GM12801 (cell line): ENCODE data around the gene EMB.

ENCODE experiments used
- TF ChIP-seq, protein P1 (sequence below): IDR thresholded peaks from one replicate; pipeline ENCODE4 v1.5.1; 2011; ENCODE audit warnings: control low read depth; ENCODE audit not compliant: insufficient read length; ENCODE audit errors: extremely low read depth

EMB gene

DNA sequence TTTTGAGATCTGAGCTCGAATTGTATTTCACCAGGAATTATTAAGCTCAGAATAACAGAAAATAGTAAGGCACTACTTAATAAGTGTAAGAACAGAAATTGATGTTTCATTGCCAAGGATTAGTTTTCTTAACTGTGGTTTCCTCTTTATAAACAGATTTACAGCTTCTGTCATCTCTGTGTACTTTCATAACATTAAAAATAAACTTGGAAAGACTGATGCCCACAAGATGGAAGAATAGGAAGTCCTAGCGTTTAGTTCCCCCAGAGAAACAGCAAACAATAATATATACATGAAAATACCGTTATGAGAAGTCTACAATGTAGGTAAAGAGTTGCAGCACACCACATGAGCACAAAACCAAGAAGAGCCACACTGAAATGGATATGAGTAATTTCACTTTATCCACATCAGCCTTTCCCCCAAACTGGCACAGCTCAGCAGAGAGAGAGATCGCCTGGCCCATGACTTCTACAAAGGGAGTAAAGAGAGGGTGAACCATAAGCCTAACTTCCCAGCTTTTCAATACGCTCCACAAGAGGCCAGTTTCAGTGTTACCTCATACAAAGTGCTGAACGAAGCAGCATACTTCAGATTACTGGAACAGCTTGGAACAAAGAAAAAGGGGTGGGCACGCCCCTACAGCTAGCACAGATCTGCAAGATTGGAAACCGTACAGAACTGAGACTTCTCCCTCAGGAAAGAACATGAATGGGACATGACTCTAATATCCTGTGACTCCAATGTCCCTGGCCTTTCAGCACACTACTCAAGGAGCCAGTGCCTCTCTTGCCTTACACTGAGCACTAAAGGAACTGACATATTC lies 75.4 kb downstream of the EMB start:
- TF ChIP-seq, protein P1, sequence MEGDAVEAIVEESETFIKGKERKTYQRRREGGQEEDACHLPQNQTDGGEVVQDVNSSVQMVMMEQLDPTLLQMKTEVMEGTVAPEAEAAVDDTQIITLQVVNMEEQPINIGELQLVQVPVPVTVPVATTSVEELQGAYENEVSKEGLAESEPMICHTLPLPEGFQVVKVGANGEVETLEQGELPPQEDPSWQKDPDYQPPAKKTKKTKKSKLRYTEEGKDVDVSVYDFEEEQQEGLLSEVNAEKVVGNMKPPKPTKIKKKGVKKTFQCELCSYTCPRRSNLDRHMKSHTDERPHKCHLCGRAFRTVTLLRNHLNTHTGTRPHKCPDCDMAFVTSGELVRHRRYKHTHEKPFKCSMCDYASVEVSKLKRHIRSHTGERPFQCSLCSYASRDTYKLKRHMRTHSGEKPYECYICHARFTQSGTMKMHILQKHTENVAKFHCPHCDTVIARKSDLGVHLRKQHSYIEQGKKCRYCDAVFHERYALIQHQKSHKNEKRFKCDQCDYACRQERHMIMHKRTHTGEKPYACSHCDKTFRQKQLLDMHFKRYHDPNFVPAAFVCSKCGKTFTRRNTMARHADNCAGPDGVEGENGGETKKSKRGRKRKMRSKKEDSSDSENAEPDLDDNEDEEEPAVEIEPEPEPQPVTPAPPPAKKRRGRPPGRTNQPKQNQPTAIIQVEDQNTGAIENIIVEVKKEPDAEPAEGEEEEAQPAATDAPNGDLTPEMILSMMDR: no peak

DNA sequence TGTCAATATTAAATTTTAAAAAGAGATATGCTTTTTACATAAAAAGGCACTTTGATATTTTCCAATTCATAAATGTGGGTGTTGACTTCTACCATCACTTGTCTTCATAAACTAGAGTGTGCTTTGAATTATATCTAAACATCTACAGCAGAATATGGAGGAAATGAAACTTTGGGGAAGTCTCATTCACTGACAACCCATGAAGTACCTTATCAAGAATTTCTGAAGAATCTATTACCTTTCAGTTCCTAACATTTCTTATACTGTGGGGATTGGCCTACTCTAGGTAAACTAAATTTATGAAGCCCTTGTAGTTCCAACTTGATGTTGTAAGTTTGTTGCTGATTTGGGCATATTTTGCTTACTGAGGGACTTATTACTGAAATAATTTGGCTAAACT lies 81.9 kb downstream of the EMB start:
- TF ChIP-seq, protein P1: no peak

DNA sequence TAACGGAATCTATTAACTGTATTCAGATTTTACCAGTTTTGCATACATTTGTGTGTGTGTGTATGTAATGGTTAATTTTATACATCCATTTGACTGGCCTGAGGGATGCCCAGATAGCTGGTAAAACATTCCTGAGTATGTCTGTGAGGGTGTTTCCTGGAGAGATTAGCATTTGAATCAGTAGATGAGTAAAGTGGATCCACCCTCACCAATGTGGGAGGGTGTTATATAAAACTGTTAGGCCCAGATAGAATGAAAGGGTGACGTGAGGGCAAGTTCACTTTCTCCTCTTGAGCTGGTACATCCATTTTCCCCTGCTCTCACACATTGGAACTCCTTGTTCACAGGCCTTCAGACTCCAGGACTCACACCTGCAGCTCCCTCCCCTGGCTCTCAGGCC lies 88.7 kb downstream of the EMB start:
- TF ChIP-seq, protein P1: no peak
